ENCODE data around the gene IGLL5.
"Not testable (repeated sequence)": the region's sequence is repeated elsewhere in the genome, so short reads cannot be mapped to it uniquely, and the experiment has no call there.

Gene IGLL5

GRCh38 chr22:22902247-22903001, 14.8 kb downstream of the IGLL5 start:
- DNase-seq = no peak

DNA sequence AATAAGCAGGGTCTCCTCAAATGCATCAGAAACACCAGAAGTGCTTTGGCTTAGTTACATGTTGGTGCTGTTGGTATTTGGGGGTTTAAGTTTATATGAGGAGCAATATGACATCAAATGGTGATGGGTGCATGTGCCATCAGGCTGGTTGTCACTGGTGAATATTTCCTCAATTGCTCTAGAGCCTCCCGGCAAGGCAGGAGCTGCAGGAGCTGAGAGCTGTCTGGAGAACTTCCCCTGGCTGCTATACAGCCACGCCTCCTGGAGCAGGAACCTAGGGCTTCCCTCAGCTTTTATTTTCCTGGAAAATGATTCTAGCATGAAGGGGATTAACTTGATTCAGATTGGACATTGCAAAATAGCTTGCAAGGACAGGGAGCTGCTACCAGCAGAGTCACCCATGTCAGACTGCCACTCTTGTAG, 15.8 kb downstream of the IGLL5 start:
- DNase-seq = no peak

DNA sequence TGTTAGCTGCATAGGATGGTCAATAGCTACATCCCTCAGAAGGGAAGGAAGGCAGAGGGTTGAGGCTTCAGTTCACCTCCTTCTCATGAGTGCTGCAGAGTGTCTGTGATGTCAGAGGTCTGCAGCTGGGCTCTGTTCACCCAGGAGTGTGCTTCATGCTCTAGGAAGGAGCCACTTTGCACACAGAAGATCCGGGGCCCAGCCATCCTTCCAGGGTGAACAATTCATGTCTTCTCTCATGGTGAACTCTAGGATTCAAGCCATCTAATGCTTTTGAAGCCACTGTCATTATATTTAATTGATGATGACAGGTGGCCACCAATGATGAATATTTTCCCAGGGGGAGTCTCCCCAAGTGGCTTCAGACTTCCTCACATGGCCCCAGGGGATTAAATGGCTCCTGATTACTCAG, 16.2 kb downstream of the IGLL5 start:
- DNase-seq = not testable (repeated sequence)

- not testable (repeated sequence) for DNase-seq
Observed at GRCh38 chr22:22904736-22905135, 17.1 kb downstream of the IGLL5 start.

- not testable (repeated sequence) for DNase-seq
Observed at GRCh38 chr22:22906391-22906790, 18.8 kb downstream of the IGLL5 start.

GRCh38 chr22:22906907-22907550, 19.4 kb downstream of the IGLL5 start:
- DNase-seq = no peak

DNA sequence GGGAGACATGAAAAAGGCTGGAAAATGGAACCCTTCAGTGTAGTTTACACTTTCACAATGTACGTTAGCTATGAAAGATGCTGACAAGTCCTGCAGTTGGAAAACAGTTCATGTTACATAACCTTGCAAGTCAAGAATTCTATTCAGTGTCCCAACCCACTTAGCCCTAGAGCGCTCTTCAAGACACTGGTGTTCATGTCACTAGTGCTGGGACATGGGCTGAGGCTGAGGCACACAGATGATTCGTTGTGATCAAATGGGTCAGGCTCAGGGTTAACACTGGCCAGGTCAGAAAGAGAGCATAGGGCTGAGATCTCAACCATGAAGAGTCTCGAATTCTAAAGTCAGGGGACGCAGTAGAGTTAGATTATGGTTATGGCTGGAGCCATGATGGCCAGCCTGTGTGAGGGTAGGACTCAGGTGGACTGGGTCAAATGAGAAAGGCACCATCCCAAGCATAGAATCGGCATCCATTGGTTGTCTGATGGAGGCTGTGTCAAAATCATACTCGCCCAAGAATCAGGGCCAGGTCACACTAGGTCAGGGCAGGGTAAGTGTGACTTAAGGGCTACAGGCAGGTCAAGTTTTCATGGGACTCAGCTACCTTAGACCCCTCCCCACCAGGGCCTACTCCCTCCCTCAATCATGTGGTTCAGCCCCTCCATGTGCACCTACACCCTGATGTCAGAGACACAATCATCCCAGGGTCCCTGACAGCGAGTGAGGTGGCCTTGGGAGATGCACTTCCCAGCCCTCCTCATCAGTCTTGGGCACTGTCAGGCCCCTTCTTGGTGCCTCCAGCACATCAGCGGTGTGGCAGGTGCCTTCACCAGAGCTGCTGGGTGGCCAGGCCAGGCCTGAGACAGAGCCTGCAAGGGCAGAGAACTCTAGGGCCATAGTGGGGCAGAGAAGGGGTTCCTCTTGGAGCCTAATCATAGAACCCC, 20.2 kb downstream of the IGLL5 start:
- DNase-seq = no peak

- no peak for DNase-seq
Observed at GRCh38 chr22:22908495-22908861, 20.9 kb downstream of the IGLL5 start.

DNA sequence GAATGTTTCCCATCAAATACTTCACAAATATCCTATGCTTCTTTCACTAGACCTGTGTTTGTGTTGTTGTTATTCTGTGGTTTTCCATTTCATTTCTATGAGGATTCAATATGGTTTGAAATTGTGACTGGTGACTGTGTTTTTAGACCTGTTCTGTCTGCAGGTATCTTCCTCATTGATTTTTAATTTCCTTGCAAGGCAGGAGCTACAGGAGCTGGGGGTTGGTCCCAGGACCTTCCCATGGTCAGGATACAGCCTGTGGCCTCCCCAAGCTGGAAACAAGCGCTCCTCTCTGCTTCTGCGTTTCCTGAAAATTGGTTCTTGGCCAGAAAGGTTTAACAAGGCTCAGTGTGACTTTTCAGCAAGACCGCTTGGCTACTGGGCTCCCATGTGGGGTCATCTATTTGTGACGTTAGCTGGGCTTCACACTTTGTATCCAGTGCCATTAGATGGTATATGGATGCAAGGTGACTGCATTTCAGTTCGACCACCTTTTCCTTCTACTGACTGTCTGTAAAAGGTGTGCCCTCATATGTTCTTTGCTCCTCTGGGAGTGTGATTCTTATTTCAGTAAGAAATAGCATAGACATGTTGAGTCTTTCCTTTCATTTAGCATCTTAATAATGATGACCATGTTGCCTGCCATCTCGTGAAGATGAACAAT, 21.5 kb downstream of the IGLL5 start:
- DNase-seq = no peak

- DNase-seq = no peak
Observed at GRCh38 chr22:22909605-22910271, 22.1 kb downstream of the IGLL5 start.

DNA sequence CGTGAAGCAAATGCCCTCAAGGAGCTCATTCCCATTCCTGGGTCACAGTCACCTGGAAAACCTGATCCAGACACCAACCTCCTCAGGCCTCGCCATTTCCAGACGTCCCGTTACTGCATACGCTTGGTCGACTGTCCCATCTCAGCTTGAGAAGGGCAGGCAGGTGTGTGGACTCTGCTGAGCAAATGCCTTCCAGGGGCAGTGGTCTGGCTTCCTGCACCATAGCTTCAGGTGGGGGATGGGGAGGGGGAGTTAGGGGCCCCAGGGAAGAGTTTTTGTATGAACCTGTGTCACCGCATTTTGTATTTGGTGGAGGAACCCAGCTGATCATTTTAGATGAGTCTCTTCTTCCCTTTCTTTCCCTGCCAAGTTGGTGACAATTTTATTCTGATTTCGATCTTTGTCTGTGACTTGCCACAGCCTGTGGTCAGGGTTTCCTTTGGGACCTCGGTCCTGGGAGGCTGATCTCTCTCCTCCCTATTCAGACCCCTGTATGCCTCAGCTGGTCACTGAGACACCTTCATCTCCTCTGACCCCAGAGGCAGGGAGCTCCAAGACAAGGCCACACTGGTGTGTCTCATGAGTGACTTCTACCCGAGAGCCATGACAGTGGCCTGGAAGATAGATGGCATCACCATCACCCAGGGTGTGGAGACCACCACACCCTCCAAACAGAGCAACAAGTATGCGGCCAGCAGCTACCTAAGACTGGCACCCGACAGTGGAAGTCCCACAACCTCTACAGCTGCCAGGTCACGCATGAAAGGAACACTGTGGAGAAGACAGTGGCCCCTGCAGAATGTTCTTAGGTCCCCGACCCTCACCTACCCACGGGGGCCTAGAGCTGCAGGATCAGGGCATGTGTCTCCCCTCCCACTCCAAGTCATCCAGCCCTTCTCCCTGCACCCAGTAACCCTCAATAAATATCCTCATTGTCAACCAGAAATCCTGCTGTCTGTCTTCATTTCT, 22.9 kb downstream of the IGLL5 start:
- no peak for DNase-seq

GRCh38 chr22:22911327-22912134, 23.9 kb downstream of the IGLL5 start:
- DNase-seq = no peak

DNA sequence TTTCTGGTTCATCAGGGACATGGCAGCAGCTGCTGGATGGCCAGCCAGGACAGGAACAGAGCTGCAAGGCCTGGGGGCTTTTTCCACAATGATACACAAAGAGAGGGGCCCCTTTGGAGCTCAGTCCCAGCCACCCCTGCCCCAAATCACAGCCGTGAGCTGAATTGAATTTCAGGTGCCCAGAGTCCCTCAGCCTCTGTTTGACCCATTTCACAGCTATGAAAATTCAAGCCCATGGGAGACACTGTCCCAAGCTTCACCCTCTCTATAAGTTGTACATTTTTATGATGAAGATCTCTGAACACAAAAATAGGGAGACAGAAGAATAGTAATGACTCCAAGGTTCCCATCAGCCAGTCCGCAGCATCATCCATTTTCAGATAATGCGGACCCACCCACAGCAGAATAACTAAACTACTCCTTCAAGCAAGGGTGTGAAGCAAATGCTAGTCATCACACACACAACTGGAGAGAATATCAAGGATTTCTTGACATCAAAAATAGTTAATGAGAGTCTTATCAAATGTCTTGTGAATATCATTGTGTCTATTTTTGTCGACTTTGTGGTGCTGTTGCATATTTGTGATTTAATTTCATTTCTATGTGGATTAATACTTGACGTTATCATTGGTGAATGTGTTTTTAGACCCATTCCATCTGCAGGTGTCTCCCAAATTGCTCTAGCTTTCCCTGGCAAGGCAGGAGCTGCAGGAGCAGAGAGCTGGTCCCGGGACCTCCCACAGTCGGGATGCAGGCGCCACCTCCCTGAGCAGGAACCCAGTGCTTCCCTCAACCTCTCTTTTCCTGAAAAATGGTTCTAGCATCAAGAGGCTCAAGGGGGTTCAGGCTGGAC, 24.7 kb downstream of the IGLL5 start:
- no peak for DNase-seq

DNA sequence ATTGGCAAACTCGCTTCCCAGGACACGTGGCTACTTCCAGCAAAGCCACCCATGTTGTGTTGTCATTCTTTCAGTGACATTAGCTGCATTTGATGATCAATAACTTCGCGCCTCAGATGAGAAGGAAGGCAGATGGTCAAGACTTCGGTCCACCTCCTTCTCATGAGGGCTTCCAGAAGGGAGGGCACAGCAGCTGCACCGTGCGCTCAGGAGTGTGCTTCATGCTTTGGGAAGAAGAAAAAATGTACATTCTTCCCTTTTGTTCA, 25.3 kb downstream of the IGLL5 start:
- DNase-seq = no peak

DNA sequence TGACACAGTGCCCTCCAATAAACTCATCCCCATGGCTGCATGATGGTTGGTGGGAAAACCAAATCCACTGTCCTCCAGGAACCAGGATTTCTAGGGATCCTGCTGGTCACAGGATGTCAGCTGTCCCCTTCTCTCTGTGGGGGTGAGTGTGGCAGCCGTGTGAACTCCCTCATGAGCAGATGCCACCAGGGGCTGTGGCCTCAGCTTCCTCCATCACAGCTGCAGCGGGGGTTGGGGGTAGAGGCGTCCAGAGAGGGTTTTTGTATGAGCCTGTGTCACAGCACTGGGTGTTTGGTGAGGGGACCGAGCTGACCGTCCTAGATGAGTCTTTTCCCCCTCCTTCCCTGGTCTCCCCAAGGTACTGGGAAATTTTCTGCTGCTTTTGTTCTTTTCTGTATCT, 26.4 kb downstream of the IGLL5 start:
- no peak for DNase-seq

- no peak for DNase-seq
Observed at GRCh38 chr22:22914726-22915669, 27.4 kb downstream of the IGLL5 start.

DNA sequence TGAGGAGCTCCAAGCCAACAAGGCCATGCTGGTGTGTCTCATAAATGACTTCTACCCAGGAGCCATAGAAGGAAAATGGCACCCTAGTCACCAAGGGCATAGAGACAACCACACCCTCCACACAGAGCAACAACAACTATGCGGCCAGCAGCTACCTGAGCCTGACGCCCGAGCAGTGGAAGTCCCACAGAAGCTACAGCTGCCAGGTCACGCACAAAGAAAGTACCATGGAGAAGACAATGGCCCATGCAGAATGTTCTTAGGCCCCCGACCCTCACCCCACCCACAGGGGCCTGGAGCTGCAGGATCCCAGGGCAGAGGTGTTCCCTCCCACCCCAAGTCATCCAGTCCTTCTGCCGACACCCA, 28.0 kb downstream of the IGLL5 start:
- no peak for DNase-seq

DNA sequence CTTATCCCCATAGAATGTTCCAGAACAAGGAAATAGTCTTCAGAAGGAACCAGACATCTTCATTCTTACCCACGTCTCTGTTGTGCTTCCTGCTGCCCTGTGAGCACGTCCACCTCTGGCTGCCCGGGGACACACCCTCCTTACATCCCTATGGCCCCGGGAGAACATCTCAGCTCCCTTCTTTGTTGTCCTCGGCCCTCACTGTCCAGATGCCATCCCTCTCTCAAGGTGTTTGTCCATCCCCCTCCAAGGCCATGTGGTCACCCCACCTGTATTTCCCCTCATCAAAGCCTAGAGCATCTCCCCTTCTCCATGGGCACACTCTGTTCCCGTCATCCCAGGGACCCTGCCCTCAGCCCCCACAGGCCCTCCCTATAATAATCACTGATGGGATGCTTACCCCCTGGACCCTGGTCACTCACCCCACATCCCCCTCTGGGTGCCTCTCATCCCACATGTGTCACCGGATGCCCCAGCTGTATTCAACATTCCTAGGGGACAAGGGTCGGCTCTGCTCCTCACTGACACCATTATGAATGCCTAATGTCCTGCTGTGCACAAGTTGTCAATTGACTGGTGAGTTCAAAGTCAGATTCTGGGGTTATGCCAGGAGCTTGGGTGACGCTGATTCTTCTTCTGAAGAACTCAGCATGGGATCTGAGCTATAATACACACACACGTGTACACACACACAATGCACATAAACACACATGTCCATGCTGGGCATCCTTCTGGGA, 28.8 kb downstream of the IGLL5 start:
- DNase-seq = no peak

Measured in CD4-positive, alpha-beta T cell treated with Interleukin-21 for 1 hour (primary cell).